IMR-90 (cell line): ENCODE data around the gene SIRT5.

Source experiments
- CTCF ChIP-seq: conservative IDR thresholded peaks from 2 replicates; pipeline ENCODE4 v1.5.1; 2012; ENCODE audit warnings: mild to moderate bottlenecking, low read depth, low read length, improper control_type of control experiment
- MAFK ChIP-seq: IDR thresholded peaks from 2 replicates; pipeline ENCODE4 v1.6.1; 2012; ENCODE audit warnings: low read depth, low read length, improper control_type of control experiment
- RAD21 ChIP-seq: IDR thresholded peaks from 2 replicates; pipeline ENCODE4 v1.6.1; 2012; ENCODE audit warnings: low read length, improper control_type of control experiment
- RCOR1 ChIP-seq: IDR thresholded peaks from 2 replicates; pipeline ENCODE4 v1.6.1; 2012; ENCODE audit warnings: mild to moderate bottlenecking, low read length, improper control_type of control experiment; ENCODE audit not compliant: insufficient replicate concordance
- RFX5 ChIP-seq: IDR thresholded peaks from 2 replicates; pipeline ENCODE4 v1.8.0; 2012; ENCODE audit warnings: low read depth, mild to moderate bottlenecking, low read length, moderate library complexity
- SMC3 ChIP-seq: fragments of 150-350 bp; IDR thresholded peaks from 2 replicates; pipeline ENCODE4 v1.6.1; 2016; ENCODE audit warnings: low read depth, mild to moderate bottlenecking, antibody characterized with exemption, low read length, moderate library complexity

- no peak for TF ChIP-seq CTCF
- TF ChIP-seq RAD21, result no peak
- no peak for TF ChIP-seq RCOR1
- no peak for TF ChIP-seq MAFK
- no peak for TF ChIP-seq SMC3
- TF ChIP-seq RFX5, result no peak
Measured at GRCh38 chr6:13581700-13582229, 7.4 kb downstream of the SIRT5 start.
